ENCODE results near the gene FAM47A.

DNA sequence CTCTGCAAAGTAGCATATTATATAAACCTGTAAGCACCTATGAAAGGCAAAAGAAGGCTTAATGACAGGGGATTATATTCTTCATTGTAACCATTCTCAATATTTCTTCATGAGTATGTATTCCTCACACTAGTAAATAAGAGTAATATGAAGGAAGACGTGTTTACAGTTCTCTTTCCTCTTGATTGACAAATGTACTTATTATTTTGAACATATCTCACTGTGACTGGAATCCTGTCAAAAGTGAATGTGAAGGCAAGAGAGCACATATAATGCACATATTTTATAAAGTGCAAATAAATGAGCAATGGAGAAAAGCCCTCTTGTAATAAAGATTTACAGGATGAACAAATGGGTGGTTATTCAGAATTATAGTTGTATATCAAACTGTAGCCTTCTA is 19.7 kb downstream of the FAM47A start:
- TF ChIP-seq, protein P1, sequence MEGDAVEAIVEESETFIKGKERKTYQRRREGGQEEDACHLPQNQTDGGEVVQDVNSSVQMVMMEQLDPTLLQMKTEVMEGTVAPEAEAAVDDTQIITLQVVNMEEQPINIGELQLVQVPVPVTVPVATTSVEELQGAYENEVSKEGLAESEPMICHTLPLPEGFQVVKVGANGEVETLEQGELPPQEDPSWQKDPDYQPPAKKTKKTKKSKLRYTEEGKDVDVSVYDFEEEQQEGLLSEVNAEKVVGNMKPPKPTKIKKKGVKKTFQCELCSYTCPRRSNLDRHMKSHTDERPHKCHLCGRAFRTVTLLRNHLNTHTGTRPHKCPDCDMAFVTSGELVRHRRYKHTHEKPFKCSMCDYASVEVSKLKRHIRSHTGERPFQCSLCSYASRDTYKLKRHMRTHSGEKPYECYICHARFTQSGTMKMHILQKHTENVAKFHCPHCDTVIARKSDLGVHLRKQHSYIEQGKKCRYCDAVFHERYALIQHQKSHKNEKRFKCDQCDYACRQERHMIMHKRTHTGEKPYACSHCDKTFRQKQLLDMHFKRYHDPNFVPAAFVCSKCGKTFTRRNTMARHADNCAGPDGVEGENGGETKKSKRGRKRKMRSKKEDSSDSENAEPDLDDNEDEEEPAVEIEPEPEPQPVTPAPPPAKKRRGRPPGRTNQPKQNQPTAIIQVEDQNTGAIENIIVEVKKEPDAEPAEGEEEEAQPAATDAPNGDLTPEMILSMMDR (IDR thresholded peaks at IDR 0.05) = no peak
- no peak for TF ChIP-seq POLR2A (IDR thresholded peaks at IDR 0.05)
